ENCODE measurements around the gene CLDN6.

GRCh38 chr16:3060339-3061127 is 42.5 kb upstream of the CLDN6 start:
- TF ChIP-seq CTCF (IDR thresholded peaks at IDR 0.05) (no peak), POLR2A (IDR thresholded peaks at IDR 0.05) (no peak)

Data from thyroid gland (tissue), 4 donors.